Loucy (cell line): ENCODE measurements around the gene DMBX1.

Experiments used
- H2AFZ ChIP-seq: fragments of 200-600 bp; sonication (generic); 2 replicates; pipeline ENCODE4 v1.6.0; 2016; ENCODE audit warnings: antibody characterized with exemption, mild to moderate bottlenecking, low read length, moderate library complexity
- H3F3A ChIP-seq: fragments of 200-600 bp; 2 replicates; pipeline ENCODE4 v1.6.0; 2016; ENCODE audit warnings: antibody characterized with exemption, low read depth, mild to moderate bottlenecking
- H3K27me3 ChIP-seq: fragments of 200-600 bp; sonication (generic); 2 replicates; pipeline ENCODE4 v1.6.1; 2014; ENCODE audit warnings: low read length, mild to moderate bottlenecking; ENCODE audit not compliant: insufficient read depth, poor library complexity, severe bottlenecking
- H3K36me3 ChIP-seq: fragments of 200-600 bp; sonication (generic); 2 replicates; pipeline ENCODE4 v1.6.1; 2016; ENCODE audit warnings: low read length; ENCODE audit not compliant: insufficient read depth
- H3K4me1 ChIP-seq: fragments of 200-600 bp; sonication (generic); 2 replicates; pipeline ENCODE4 v1.5.1; 2014; ENCODE audit warnings: low read length, mild to moderate bottlenecking; ENCODE audit not compliant: insufficient read depth, poor library complexity, severe bottlenecking
- H3K4me2 ChIP-seq: fragments of 200-600 bp; sonication (generic); 2 replicates; pipeline ENCODE4 v1.6.0; 2014; ENCODE audit warnings: antibody characterized with exemption, low read length, low read depth, mild to moderate bottlenecking; ENCODE audit not compliant: poor library complexity, severe bottlenecking
- H3K4me3 ChIP-seq: fragments of 200-600 bp; sonication (generic); 2 replicates; pipeline ENCODE4 v1.5.1; 2014; ENCODE audit warnings: low read length, mild to moderate bottlenecking, mixed read lengths; ENCODE audit not compliant: poor library complexity, severe bottlenecking
- H3K79me2 ChIP-seq: fragments of 200-600 bp; sonication (generic); 2 replicates; pipeline ENCODE4 v1.6.1; 2014; ENCODE audit warnings: low read length; ENCODE audit not compliant: insufficient read depth
- H3K9ac ChIP-seq: fragments of 200-600 bp; sonication (generic); 2 replicates; pipeline ENCODE4 v1.6.0; 2014; ENCODE audit warnings: mild to moderate bottlenecking, low read depth, low read length, moderate library complexity; ENCODE audit not compliant: poor library complexity, severe bottlenecking
- H3K9me2 ChIP-seq: fragments of 200-600 bp; sonication (generic); replicated peaks from 2 replicates; pipeline ENCODE4 v1.6.1; 2016; ENCODE audit warnings: low read depth, low read length, mixed read lengths
- H3K9me3 ChIP-seq: fragments of 200-600 bp; sonication (generic); 2 replicates; pipeline ENCODE4 v1.6.1; 2014; ENCODE audit warnings: mild to moderate bottlenecking, antibody characterized with exemption, low read length, low read depth; ENCODE audit not compliant: insufficient read depth
- H4K20me1 ChIP-seq: fragments of 200-600 bp; sonication (generic); 2 replicates; pipeline ENCODE4 v1.6.0; 2014; ENCODE audit warnings: antibody characterized with exemption, low read length, mild to moderate bottlenecking; ENCODE audit not compliant: insufficient read depth, poor library complexity, severe bottlenecking
- CTCF ChIP-seq: fragments of 200-600 bp; sonication (generic); conservative IDR thresholded peaks from 2 replicates; pipeline ENCODE4 v1.5.1; 2014; ENCODE audit warnings: mild to moderate bottlenecking, antibody characterized with exemption, low read length
- EZH2phosphoT487 ChIP-seq: fragments of 200-600 bp; IDR thresholded peaks from 2 replicates; pipeline ENCODE4 v1.6.1; 2018; ENCODE audit warnings: antibody characterized with exemption, mild to moderate bottlenecking, moderate library complexity, borderline replicate concordance

The DMBX1 gene

GRCh38 chr1:46517932-46518498 is 28.4 kb downstream of the DMBX1 start:
- no peak overlapping the region for H3K4me3 ChIP-seq
- H3K4me2 ChIP-seq = no peak overlapping the region
- TF ChIP-seq EZH2phosphoT487 = no peak
- no peak for TF ChIP-seq CTCF

GRCh38 chr1:46519209-46519608 is 29.6 kb downstream of the DMBX1 start:
- Histone ChIP-seq H3K4me2 (no peak overlapping the region), H3K9me3 (no peaks in the 10 kb centered on the region)
- TF ChIP-seq EZH2phosphoT487 (no peak), CTCF (no peak)

More at GRCh38 chr1:46517932-46518498, 28.4 kb downstream of the DMBX1 start:
- H3K9me2 ChIP-seq = no peaks in the 10 kb centered on the region
- H3K27me3 ChIP-seq = no peaks in the 10 kb centered on the region
- H3K9me3 ChIP-seq = no peaks in the 10 kb centered on the region
- no peaks in the 10 kb centered on the region for H4K20me1 ChIP-seq
- H3K36me3 ChIP-seq = no peaks in the 10 kb centered on the region
- no peak overlapping the region for H2AFZ ChIP-seq
- H3K4me1 ChIP-seq = no peaks in the 10 kb centered on the region
- H3K79me2 ChIP-seq = no peaks in the 10 kb centered on the region
- no peak overlapping the region for H3K9ac ChIP-seq
- H3F3A ChIP-seq = no peaks in the 10 kb centered on the region

GRCh38 chr1:46520063-46520911 is 30.7 kb downstream of the DMBX1 start:
- no peaks in the 10 kb centered on the region for H3K27me3 ChIP-seq
- TF ChIP-seq EZH2phosphoT487 = no peak
- TF ChIP-seq CTCF = no peak
- H3K9ac ChIP-seq = no peak overlapping the region
- H4K20me1 ChIP-seq = no peaks in the 10 kb centered on the region
- H3K9me2 ChIP-seq = no peaks in the 10 kb centered on the region
- H3K4me3 ChIP-seq = no peak overlapping the region
- no peaks in the 10 kb centered on the region for H3F3A ChIP-seq
- no peaks in the 10 kb centered on the region for H3K4me1 ChIP-seq
- H3K4me2 ChIP-seq = no peak overlapping the region
- no peak overlapping the region for H2AFZ ChIP-seq
- H3K36me3 ChIP-seq = no peaks in the 10 kb centered on the region
- H3K9me3 ChIP-seq = no peaks in the 10 kb centered on the region
- no peaks in the 10 kb centered on the region for H3K79me2 ChIP-seq

More at GRCh38 chr1:46519209-46519608, 29.6 kb downstream of the DMBX1 start:
- Histone ChIP-seq H4K20me1 (no peaks in the 10 kb centered on the region), H3K4me1 (no peaks in the 10 kb centered on the region), H2AFZ (no peak overlapping the region), H3K9me2 (no peaks in the 10 kb centered on the region), H3K4me3 (no peak overlapping the region), H3K79me2 (no peaks in the 10 kb centered on the region), H3F3A (no peaks in the 10 kb centered on the region), H3K27me3 (no peaks in the 10 kb centered on the region), H3K9ac (no peak overlapping the region), H3K36me3 (no peaks in the 10 kb centered on the region)
